Left renal pelvis (tissue), 4 donors: ENCODE results near the gene ATOH7. TPM values are rescaled to one million over a fixed set of nuclear protein-coding genes. Genes with fewer than 3 reads are reported as not detected.

Experiments used
- DNase-seq, 4 donors: peaks; one replicate each; pipeline ENCODE4 v3.0.0-alpha.2; 2013; ENCODE audit warnings: low read depth in 4 of 4, low spot score in 3 of 4
- polyA plus RNA-seq, 4 donors: library from polyadenylated mRNA; unstranded; fragments of 120-200 nt; gene quantifications; one replicate each; pipeline ENCODE4 v1.2.1, GENCODE V29; 2013; ENCODE audit not compliant: insufficient read length in 4 of 4

Gene ATOH7
- polyA plus RNA-seq, 4 donors, result 1.2 to 1.7 (median 1.6) TPM

DNA sequence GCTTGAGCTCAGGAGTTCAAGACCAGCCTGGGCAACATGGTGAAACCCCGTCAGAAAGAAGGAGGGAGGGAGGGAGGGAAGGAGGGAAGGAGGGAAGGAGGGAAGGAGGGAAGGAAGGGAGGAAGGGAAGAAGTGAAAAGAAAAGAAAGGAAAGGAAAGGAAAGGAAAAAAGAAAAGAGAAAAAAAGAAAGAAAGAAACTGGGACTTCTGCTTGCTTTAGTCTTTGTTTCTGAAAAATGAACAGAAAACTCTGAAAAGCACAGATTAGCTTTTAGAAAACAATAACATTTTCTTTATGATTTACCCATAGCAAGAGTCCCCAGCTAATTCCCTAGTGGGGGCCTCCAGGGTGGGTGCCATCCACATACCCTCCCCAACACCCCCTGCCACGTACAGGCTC lies 46.8 kb downstream of the ATOH7 start:
- DNase-seq, result no peak

- no peak for DNase-seq
Observed at GRCh38 chr10:68184546-68184945, 47.4 kb downstream of the ATOH7 start.

Other genes with a start within 250 kb of the ATOH7 start
- 10 to 100 TPM; 37.6 to 56.7 (median 50.8) TPM for gene HERC4, start 156.8 kb downstream of the ATOH7 start, polyA plus RNA-seq
- under 1 TPM; 0.06 to 0.10 (median 0.06) TPM for gene MYPN, start 122.6 kb downstream of the ATOH7 start, polyA plus RNA-seq
- gene HNRNPH3, start 100.0 kb upstream of the ATOH7 start, polyA plus RNA-seq, result 100 to 1,000 TPM; 289 to 409 (median 372) TPM
- 10 to 100 TPM; 11.0 to 98.1 (median 69.1) TPM for gene PBLD, start 100.8 kb upstream of the ATOH7 start, polyA plus RNA-seq
- gene RUFY2, start 175.2 kb upstream of the ATOH7 start, polyA plus RNA-seq, result 10 to 100 TPM; 27.1 to 37.3 (median 30.4) TPM
- 10 to 100 TPM in 3 of 4 donors, 1 to 10 TPM in 1; 6.8 to 13.3 (median 13.1) TPM for gene DNA2, start 239.9 kb upstream of the ATOH7 start, polyA plus RNA-seq